Measurements from ENCODE around the gene IL17RA.

DNA sequence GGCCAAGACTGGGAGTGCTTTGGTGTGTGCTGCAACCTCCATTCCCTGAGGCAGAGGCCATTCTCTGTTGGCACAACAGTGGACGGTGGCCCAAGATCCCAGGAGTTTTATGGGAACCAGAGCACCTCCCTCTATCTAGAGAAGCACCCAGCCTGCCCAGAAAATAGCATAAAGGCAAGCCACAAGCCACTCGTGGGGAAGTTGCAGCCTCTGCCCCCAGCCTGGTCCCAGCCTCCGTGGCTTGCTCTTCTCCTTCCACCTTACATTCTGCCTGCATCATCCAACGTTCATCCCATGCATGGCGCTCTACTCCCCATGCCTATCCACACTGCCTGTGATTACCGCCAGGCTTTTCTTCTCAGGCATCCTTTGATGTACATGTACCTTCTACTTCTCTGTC is 15.8 kb downstream of the IL17RA start:
- TF ChIP-seq, protein P1, sequence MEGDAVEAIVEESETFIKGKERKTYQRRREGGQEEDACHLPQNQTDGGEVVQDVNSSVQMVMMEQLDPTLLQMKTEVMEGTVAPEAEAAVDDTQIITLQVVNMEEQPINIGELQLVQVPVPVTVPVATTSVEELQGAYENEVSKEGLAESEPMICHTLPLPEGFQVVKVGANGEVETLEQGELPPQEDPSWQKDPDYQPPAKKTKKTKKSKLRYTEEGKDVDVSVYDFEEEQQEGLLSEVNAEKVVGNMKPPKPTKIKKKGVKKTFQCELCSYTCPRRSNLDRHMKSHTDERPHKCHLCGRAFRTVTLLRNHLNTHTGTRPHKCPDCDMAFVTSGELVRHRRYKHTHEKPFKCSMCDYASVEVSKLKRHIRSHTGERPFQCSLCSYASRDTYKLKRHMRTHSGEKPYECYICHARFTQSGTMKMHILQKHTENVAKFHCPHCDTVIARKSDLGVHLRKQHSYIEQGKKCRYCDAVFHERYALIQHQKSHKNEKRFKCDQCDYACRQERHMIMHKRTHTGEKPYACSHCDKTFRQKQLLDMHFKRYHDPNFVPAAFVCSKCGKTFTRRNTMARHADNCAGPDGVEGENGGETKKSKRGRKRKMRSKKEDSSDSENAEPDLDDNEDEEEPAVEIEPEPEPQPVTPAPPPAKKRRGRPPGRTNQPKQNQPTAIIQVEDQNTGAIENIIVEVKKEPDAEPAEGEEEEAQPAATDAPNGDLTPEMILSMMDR (IDR thresholded peaks at IDR 0.05): no peak
- TF ChIP-seq POLR2A (IDR thresholded peaks at IDR 0.05): no peak
